ENCODE results near the gene SS18L1. TPM values are rescaled to one million over a fixed set of nuclear protein-coding genes. Genes with fewer than 3 reads are reported as not detected.

The SS18L1 gene
- total and polyA plus RNA-seq, 2 donors (not counting 1 experiment from before 2014, with no cell fraction given), result 4.7 to 7.4 TPM

DNA sequence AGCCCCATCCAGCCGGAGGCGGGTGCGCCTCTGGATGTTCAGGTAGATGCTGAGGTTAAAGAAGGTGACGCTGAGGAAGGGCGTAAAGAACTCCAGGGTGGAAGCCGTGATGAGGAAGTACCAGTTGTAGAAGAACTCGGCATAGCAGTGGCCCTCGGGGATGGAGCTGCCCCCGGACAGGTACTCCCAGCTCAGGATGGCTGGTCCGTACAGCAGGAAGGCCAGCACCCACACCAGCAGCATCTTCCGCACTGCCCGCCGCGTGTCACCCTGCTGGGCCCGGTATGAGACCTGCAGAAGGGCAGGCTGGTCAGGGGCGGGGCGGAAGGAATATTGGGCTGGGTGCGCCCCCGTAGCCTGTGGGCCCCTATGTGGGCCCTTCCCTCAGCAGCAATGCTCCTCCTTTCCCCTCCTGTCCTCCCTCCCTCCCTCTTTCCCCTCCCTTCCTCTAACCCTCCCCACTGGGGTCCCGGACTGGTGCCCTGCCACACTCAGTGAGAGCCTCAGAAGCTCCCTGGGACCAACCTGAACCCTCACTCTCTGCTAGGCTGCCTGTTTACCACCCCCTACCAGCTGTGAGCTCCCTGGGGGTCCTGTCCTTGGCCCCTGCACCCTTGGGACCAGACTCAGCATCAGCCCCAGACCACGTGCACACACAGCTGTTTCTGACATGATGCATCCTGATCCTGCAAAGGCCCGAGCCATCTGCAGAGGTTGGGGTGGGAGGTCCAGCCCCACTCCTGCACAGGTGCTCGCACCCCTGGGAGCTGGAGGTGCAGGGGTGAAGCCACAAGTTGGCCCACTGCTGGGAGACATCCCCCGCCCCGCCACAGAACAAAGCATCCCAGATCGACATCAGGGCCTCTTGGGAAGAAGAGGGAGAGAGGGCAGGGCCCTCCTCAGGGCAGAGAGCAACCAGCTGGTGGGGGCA, 73.3 kb downstream of the SS18L1 start:
- H3K4me2 ChIP-seq (ENCODE audit: extremely low read depth, insufficient read depth, low read length), result no peak overlapping the region
- no peak overlapping the region for H3K27ac ChIP-seq (ENCODE audit: insufficient read depth, low read length)
- no peak for TF ChIP-seq EZH2 (IDR thresholded peaks at IDR 0.05; ENCODE audit: low read length, missing control alignments)
- TF ChIP-seq, protein P1, sequence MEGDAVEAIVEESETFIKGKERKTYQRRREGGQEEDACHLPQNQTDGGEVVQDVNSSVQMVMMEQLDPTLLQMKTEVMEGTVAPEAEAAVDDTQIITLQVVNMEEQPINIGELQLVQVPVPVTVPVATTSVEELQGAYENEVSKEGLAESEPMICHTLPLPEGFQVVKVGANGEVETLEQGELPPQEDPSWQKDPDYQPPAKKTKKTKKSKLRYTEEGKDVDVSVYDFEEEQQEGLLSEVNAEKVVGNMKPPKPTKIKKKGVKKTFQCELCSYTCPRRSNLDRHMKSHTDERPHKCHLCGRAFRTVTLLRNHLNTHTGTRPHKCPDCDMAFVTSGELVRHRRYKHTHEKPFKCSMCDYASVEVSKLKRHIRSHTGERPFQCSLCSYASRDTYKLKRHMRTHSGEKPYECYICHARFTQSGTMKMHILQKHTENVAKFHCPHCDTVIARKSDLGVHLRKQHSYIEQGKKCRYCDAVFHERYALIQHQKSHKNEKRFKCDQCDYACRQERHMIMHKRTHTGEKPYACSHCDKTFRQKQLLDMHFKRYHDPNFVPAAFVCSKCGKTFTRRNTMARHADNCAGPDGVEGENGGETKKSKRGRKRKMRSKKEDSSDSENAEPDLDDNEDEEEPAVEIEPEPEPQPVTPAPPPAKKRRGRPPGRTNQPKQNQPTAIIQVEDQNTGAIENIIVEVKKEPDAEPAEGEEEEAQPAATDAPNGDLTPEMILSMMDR (conservative IDR thresholded peaks at IDR 0.05 in 1 of 2, IDR thresholded peaks at IDR 0.05 in 1 of 2; ENCODE audit: low read depth in 1 of 2, low read length in 2 of 2), result no peak
- no peaks in the 10 kb centered on the region for H3K36me3 ChIP-seq (ENCODE audit: control insufficient read depth, insufficient read depth, low read length)
- no peak overlapping the region for H3K9ac ChIP-seq (ENCODE audit: insufficient read depth, low read length)
- peaks cover 32% of the 10 kb centered on the region for H3K27me3 ChIP-seq (ENCODE audit: control insufficient read depth, insufficient read depth, low read length)
- H4K20me1 ChIP-seq (ENCODE audit: control insufficient read depth, extremely low read depth, insufficient read depth, low read length), result no peaks in the 10 kb centered on the region
- no peaks in the 10 kb centered on the region for H3K4me1 ChIP-seq (ENCODE audit: control insufficient read depth, extremely low read depth, insufficient read depth, low read length)
- H3K9me3 ChIP-seq (ENCODE audit: control insufficient read depth, insufficient read depth, low read depth, low read length), result no peaks in the 10 kb centered on the region
- DNase-seq (ENCODE audit: low read depth in 2 of 2), result no peak
- H3K4me3 ChIP-seq (replicated peaks in 1 of 4; ENCODE audit: control extremely low read depth in 1 of 4, insufficient read depth in 1 of 4, low read depth in 3 of 4, low read length in 4 of 4), result no peak overlapping the region
- no peaks in the 10 kb centered on the region for H3K79me2 ChIP-seq (ENCODE audit: control insufficient read depth, insufficient read depth, low read length)
- H2AFZ ChIP-seq (ENCODE audit: low read length), result no peak overlapping the region

DNA sequence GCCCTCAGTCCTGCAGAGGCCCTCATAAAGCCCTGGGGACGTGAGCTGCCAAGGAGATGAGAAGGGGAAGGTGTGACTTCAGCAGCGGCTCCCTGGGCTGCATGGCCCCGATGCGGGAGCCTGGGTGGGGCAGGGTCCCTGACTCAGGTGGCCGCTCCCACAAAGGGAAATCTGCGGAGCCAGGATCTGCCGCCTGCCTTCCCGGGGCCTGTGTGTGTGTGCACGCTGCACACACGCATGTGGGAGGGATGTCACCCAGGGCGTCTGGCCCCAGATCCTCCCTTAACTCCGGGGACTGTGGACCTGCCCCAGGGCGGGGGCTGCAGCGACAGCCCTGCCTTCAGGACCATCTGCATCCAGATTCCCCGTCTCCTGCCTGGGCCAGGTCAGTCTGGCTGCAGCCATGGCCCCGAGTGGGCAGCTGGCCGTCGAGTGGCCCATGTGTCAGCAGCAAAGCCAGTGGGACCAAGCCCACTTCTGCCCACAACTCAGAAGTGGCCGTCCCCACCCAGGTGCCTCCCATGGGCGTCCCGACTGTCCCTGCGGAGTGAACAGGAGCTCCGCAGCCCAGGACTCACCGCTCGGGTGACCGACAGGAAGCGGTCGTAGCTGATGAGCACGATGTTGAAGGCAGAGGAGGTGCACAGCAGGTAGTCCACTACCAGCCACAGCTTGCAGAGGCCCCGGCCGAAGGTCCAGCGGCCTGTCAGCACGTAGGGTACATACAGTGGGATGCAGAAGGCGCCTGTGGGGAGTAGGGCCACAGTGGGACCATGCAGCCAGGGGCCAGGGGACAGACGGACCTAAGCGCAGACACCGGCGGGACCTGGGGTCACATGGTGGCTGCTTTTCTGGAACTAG, 74.6 kb downstream of the SS18L1 start:
- Histone ChIP-seq H4K20me1 (ENCODE audit: control insufficient read depth, extremely low read depth, insufficient read depth, low read length) (no peaks in the 10 kb centered on the region), H3K9ac (ENCODE audit: insufficient read depth, low read length) (no peak overlapping the region), H3K79me2 (ENCODE audit: control insufficient read depth, insufficient read depth, low read length) (no peaks in the 10 kb centered on the region), H2AFZ (ENCODE audit: low read length) (no peak overlapping the region), H3K4me2 (ENCODE audit: extremely low read depth, insufficient read depth, low read length) (no peak overlapping the region), H3K27me3 (ENCODE audit: control insufficient read depth, insufficient read depth, low read length) (peaks cover 32% of the 10 kb centered on the region), H3K27ac (ENCODE audit: insufficient read depth, low read length) (no peak overlapping the region), H3K4me1 (ENCODE audit: control insufficient read depth, extremely low read depth, insufficient read depth, low read length) (no peaks in the 10 kb centered on the region), H3K9me3 (ENCODE audit: control insufficient read depth, insufficient read depth, low read depth, low read length) (no peaks in the 10 kb centered on the region), H3K4me3 (replicated peaks in 1 of 4; ENCODE audit: control extremely low read depth in 1 of 4, insufficient read depth in 1 of 4, low read depth in 3 of 4, low read length in 4 of 4) (no peak overlapping the region), H3K36me3 (ENCODE audit: control insufficient read depth, insufficient read depth, low read length) (no peaks in the 10 kb centered on the region)
- no peak for TF ChIP-seq EZH2 (IDR thresholded peaks at IDR 0.05; ENCODE audit: low read length, missing control alignments)
- TF ChIP-seq, protein P1 (conservative IDR thresholded peaks at IDR 0.05 in 1 of 2, IDR thresholded peaks at IDR 0.05 in 1 of 2; ENCODE audit: low read depth in 1 of 2, low read length in 2 of 2), result no peak
- DNase-seq (ENCODE audit: low read depth in 2 of 2), result no peak

Data from fibroblast of lung (primary cell).